ENCODE data around the gene ZNF592. TPM values are rescaled to one million over a fixed set of nuclear protein-coding genes. Genes with fewer than 3 reads are reported as not detected.
A peak's percentile ranks its signal among the peaks of the same experiment; 100 is the strongest.

The ZNF592 gene
- total RNA-seq, 4 donors from 2014 or later: 21.6 to 36.3 (median 32.6) TPM

- 96 to 98% methylated on average over 9 of the region's 9 CpGs for WGBS, 2 donors
- Histone ChIP-seq H3K36me3 (no peaks in the 10 kb centered on the region), H3K4me3 (no peak overlapping the region), H3K4me1 (peaks cover 0 to 72% (median 3%) of the 10 kb centered on the region in 4 donors), H3K9me3 (no peaks in the 10 kb centered on the region), H3K27me3 (no peaks in the 10 kb centered on the region), H3K27ac (peak overlapping the region in 2 of 4 donors; percentile 63 to 75)
- TF ChIP-seq EP300 (IDR thresholded peaks at IDR 0.05): no peak
- no peak for TF ChIP-seq CTCF (IDR thresholded peaks at IDR 0.05)
- no peak for TF ChIP-seq POLR2A (IDR thresholded peaks at IDR 0.05)
- no peak for DNase-seq (ENCODE audit: low spot score in 2 of 2)
These were observed 78.9 kb downstream of the ZNF592 start for GRCh38 chr15:84827246-84827645.

GRCh38 chr15:84828086-84828908, 79.9 kb downstream of the ZNF592 start:
- 55 to 65% methylated on average over 14 of the region's 14 CpGs for WGBS, 2 donors
- no peak overlapping the region for H3K4me3 ChIP-seq
- TF ChIP-seq CTCF (IDR thresholded peaks at IDR 0.05): no peak
- no peak for TF ChIP-seq POLR2A (IDR thresholded peaks at IDR 0.05)
- TF ChIP-seq EP300 (IDR thresholded peaks at IDR 0.05): peak in 1 of 2 donors; percentile 24
- H3K9me3 ChIP-seq: no peaks in the 10 kb centered on the region
- no peaks in the 10 kb centered on the region for H3K36me3 ChIP-seq
- peaks cover 0 to 73% (median 1%) of the 10 kb centered on the region in 4 donors for H3K4me1 ChIP-seq
- DNase-seq (ENCODE audit: low spot score in 2 of 2): no peak
- H3K27ac ChIP-seq: peak overlapping the region in 2 of 4 donors; percentile 58 to 75
- no peaks in the 10 kb centered on the region for H3K27me3 ChIP-seq

DNA sequence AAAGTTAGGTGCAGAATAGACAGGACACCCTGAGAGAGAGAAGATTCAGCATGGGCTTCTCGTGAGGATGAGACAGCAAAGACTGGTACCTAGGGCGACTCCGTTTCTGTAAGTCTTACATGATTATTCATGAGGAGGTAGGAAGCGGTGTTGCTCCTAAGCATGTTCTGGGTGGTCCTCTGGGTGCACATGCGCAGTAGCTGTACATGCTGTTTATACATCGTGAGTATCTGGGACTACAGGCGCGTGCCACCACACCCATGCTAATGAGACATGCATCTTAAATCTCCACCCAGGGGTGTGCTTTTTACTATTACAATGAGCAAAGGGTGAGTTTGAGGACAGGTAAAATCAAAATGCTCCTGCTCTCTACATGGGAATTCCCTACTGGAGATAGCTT, 81.0 kb downstream of the ZNF592 start:
- WGBS, 2 donors: 94 to 95% methylated on average over 8 of the region's 8 CpGs
- Histone ChIP-seq H3K4me1 (peaks cover 0 to 72% (median 1%) of the 10 kb centered on the region in 4 donors), H3K27ac (no peak overlapping the region), H3K9me3 (no peaks in the 10 kb centered on the region), H3K27me3 (no peaks in the 10 kb centered on the region), H3K36me3 (no peaks in the 10 kb centered on the region), H3K4me3 (no peak overlapping the region)
- TF ChIP-seq POLR2A (IDR thresholded peaks at IDR 0.05): no peak
- no peak for TF ChIP-seq EP300 (IDR thresholded peaks at IDR 0.05)
- TF ChIP-seq CTCF (IDR thresholded peaks at IDR 0.05): no peak
- DNase-seq (ENCODE audit: low spot score in 2 of 2): no peak

- DNase-seq (ENCODE audit: low spot score in 2 of 2): no peak
- peaks cover 0 to 67% (median 1%) of the 10 kb centered on the region in 4 donors for H3K4me1 ChIP-seq
- WGBS, 2 donors: 72 to 75% methylated on average over 2 of the region's 2 CpGs
- peak overlapping the region in 1 of 4 donors; percentile 61 for H3K27ac ChIP-seq
- no peak for TF ChIP-seq EP300 (IDR thresholded peaks at IDR 0.05)
- TF ChIP-seq POLR2A (IDR thresholded peaks at IDR 0.05): no peak
- no peak for TF ChIP-seq CTCF (IDR thresholded peaks at IDR 0.05)
- H3K4me3 ChIP-seq: no peak overlapping the region
- no peaks in the 10 kb centered on the region for H3K36me3 ChIP-seq
- H3K27me3 ChIP-seq: no peaks in the 10 kb centered on the region
- H3K9me3 ChIP-seq: no peaks in the 10 kb centered on the region
These were observed 81.6 kb downstream of the ZNF592 start for GRCh38 chr15:84830036-84830435.

DNA sequence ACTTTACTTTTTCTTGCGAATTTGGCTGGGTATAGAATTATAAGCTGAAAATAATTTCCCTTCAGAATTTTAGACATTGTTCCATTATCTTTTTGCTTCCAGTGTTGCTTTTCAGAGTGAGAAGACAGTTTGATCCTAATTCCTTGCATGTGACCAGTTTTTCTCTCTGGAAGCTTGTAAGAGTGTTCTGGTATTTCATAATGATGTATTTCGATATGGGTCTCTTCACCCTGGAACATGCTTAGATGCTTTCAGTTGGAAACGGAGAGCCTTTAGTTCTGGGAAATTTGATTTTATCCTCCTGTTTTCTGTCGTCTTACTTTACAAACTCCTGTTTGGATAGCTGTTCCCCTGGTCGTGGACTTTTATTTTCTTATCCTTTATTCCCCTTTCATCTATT, 82.6 kb downstream of the ZNF592 start:
- Histone ChIP-seq H3K4me1 (peaks cover 0 to 58% (median 0%) of the 10 kb centered on the region in 4 donors), H3K27ac (peak overlapping the region in 1 of 4 donors; percentile 61), H3K4me3 (no peak overlapping the region), H3K9me3 (no peaks in the 10 kb centered on the region), H3K27me3 (no peaks in the 10 kb centered on the region), H3K36me3 (no peaks in the 10 kb centered on the region)
- no peak for TF ChIP-seq CTCF (IDR thresholded peaks at IDR 0.05)
- TF ChIP-seq EP300 (IDR thresholded peaks at IDR 0.05): peak in 1 of 2 donors; percentile 33
- no peak for TF ChIP-seq POLR2A (IDR thresholded peaks at IDR 0.05)
- 83 to 84% methylated on average over 5 of the region's 5 CpGs for WGBS, 2 donors
- DNase-seq (ENCODE audit: low spot score in 2 of 2): no peak

Measured in tibial nerve (tissue), 4 donors.